Activated CD4-positive, alpha-beta T cell treated with anti-CD3 and anti-CD28 coated beads, Interleukin-2, amount 50 U/mL, for 24 hours (primary cell): ENCODE measurements around the gene LCN15.
"Not testable (repeated sequence)": the region's sequence is repeated elsewhere in the genome, so short reads cannot be mapped to it uniquely, and the experiment has no call there.

ENCODE experiments used
- DNase-seq, 2 donors: peaks; one replicate each; pipeline ENCODE4 v3.0.0-alpha.2; 2020; ENCODE audit warnings: low read depth in 1 of 2, low spot score in 1 of 2

Gene LCN15

DNA sequence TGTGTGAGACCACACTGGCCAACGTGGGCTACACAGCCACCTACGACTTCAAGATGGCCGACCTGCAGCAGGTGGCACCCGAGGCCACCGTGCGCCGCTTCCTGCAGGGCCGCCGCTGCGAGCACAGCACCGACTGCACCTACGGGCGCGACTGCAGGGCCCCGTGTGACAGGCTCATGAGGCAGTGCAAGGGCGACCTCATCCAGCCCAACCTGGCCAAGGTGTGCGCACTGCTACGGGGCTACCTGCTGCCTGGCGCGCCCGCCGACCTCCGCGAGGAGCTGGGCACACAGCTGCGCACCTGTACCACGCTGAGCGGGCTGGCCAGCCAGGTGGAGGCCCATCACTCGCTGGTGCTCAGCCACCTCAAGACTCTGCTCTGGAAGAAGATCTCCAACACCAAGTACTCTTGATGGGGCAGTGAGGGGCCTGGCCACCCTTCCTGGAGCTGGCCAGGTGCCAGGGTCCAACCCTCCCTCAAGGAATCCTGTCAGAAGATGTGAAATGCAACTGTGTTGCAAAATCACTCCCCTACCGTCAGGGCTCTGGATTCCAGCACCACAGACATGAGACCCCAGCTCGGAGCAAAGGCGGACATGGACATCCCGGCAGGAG is 40.8 kb downstream of the LCN15 start:
- DNase-seq, result no peak

DNA sequence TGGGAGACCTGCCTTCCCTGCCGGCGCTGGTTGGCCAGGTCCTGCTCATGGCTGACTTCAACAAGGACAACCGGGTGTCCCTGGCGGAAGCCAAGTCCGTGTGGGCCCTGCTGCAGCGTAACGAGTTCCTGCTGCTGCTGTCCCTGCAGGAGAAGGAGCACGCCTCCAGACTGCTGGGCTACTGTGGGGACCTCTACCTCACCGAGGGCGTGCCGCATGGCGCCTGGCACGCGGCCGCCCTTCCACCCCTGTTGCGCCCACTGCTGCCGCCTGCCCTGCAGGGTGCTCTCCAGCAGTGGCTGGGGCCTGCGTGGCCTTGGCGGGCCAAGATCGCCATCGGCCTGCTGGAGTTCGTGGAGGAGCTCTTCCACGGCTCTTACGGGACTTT is 41.4 kb downstream of the LCN15 start:
- DNase-seq, result no peak

DNA sequence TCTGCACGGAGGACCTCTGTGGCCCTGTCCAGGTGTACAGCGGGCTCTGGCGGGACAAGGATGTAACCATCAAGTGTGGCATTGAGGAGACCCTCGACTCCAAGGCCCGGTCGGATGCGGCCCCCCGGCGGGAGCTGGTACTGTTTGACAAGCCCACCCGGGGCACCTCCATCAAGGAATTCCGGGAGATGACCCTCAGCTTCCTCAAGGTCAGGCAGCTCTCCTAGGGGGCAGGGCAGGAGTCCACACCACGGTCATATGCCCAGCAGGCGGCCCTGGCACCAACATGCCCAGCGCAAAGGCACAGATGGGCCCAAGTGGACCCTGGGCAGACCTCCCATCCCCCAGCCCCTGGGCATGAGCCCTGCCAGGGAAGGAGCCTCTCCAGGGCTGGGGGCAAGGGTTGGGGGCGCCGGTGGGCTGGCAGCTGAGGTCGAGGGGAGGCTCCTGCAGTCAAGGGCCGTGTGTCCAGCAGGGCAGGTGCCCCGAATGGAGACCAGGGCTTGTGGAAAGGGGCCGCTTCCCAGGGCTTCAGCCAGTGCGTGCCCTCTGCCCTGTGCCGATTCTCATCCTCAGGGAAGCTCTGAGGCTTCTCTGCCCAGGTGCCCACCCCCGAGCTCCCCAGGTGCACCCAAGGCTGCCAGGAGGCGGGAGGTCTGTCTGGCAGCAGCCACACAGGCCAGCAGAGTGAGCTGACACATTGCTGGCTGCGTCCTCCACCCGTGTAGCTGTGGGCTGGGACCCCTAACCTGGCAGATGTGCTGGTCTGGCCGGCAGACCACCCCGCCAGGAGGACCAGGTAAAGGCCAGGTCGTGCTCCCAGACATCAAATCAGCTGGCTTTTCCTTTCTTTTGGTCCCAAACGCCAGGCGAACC is 42.0 kb downstream of the LCN15 start:
- DNase-seq, result no peak

DNA sequence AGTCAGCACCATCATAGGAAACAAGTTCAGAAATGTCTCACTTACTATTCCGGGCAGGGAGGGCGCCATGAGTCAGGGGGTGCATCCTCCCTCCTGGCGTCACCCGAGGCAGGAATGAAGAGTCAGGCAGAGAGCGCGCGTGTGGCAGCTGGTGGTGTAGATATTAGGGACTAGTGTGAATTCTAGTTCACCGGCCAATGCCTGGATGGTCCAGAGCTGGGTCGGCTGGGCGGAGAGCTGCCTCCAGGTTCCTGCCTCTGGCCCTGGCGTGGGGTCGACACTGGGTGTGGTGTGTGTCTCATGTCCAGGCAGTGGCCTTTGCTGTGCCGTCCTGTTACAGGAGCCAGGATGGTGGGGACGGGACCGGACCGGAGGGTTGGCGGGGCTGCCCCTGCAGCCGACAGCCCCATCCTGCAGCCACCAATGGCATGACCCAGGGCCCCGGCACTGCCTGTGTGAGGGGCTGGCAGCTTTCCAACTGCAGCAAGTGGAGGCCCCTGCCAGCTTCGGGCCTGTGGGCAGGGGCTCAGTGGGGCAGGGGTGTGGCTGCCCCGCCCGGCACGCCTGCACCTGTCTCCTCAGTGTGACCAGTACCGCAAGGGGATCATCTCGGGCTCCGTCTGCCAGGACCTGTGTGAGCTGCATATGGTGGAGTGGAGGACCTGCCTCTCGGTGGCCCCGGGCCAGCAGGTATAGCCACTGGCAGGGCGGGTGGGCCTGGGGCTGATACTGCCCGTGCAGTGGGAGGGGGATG is 42.8 kb downstream of the LCN15 start:
- no peak for DNase-seq

DNA sequence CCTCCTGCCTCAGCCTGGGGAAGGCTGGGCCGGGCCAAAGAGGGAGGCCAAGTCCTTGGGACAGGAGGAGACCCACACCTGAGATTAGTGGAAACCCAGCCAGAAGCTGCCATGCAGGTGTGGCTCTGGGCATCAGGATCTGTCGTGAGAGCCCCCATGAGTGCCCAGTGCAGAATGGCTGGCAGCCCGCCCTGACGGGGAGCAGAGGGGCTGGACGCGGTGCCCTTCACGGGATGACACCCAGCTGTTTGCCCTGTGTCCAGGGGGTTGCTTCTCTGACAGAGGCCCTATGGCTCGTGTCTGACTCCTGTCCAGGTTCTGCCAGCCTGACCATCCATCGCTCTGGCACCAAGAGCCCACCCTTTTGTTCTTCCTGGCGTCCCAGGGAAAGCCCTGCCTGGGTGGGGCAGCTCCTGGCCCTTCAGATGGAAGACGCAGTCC is 43.4 kb downstream of the LCN15 start:
- no peak for DNase-seq

DNA sequence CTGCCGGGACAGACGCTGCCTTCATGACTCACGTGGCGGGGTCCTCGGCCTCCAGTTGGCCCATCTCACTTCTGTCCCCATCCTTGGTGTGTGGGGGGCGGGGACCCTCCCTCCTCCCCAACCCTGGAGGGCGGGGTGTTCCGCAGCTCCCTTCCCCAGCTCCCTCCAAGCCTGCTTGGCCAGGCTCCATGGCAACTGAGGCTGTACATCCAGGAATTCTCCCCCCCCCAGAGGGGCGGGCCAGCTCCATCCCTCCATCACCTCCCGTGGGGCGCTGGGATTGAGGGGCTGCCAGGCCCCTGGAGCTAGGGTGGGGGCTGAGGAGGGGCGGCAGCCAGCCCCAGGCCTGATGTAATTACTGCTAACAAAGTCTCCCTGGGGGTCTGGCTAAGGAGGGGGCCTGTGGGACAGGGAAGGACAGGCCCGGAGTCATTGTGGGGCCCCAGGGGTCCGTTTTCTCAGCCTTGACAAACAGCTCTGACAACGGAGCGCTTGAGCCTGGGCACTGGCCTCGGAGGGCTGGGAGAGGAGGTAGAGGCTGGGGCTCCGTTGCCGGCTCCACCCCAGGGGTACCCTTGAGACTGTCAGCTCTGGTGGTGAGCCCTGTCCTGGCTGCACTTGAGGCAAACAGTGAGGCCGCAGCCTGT is 43.9 kb downstream of the LCN15 start:
- no peak for DNase-seq

DNA sequence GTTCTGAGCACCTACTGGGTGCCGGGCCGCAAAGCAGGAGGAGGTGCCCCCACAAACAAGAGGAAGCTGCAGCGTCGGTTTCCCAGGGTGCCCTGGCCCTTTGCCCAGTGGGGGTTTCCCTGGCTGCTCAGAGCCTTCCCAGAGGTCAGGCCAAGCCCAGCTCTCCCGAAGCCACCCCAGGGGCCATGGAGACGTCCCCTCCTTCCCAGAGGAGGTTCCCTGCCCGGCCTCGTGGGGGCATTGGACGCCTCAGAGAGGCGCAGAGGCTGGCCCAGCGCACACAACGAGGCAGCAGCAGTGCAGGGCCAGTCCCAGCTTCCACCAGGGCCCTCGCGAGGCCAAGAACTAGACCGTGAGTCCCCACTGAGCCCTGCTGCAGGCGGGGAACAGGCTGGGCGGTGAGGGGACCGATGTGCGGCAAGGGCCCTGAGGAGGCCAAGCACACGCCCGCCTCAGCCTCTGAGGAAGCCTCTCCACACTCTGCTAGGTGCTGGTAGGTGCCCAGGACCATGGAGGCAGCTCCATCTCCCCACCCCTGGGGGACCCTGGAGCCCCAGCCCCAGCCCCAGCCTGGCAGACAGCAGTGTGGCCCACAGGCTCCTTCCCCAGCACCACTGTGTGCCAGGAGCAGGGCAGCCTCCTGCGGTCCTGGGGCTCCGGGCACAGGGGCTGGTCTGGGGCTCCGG is 45.0 kb downstream of the LCN15 start:
- no peak for DNase-seq

DNA sequence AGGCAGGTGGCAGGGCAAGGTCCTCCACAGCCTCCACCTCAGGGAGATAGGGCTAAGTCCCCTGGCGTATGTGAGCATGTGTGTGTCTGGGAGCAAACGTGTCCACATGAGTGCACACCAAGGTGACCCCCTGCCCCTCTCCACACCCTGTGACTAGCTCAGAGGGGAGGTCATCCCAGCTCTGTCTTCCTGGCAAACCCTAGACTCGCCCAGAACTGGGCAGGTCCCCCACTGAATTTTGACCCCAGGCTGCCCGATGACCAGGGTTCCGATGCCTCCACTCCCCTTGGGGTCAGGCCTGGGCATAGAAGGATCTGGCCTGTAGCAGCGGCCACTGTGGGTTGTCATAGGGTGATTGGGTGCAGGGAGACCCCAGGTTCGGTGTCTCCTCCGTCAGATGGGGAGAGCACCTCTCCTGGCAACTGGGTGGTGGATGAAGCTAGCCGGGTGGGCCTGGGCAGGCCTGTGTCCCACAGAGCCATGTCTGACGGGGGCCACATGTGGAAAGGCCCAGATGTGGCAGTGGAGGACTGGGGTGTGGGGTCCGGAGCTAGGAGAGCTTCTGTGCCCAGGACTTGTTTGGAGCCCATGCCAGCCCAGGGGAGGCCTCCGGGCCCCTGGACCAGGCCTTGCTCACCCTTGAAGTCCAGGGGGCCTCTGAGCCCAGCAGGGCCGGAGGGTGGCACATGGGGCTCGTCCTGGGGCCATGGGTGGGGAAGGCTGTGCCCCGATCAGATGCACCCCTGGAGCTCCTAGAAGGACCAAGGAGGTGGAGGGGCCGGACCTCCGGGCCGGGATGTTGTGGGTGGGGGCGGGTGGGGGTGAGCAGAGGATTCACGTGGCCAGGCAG is 45.7 kb downstream of the LCN15 start:
- no peak for DNase-seq

DNA sequence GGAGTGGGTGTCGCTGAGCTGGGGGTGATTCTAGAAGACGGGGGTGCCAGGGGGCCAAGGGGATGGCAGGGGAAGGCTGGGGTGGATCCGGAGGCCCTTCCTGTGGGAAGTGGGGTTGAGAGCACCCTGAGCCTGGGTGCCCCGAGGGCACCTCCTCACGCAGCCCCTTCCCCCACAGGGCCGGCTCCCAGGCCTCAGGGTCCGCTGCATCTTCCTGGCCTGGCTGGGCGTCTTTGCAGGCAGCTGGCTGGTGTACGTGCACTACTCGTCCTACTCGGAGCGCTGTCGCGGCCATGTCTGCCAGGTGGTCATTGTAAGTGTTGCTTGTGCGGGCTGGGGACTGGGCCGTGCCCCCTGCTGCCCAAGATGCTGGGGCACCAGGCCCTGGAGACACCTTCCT is 46.9 kb downstream of the LCN15 start:
- DNase-seq, result no peak

DNA sequence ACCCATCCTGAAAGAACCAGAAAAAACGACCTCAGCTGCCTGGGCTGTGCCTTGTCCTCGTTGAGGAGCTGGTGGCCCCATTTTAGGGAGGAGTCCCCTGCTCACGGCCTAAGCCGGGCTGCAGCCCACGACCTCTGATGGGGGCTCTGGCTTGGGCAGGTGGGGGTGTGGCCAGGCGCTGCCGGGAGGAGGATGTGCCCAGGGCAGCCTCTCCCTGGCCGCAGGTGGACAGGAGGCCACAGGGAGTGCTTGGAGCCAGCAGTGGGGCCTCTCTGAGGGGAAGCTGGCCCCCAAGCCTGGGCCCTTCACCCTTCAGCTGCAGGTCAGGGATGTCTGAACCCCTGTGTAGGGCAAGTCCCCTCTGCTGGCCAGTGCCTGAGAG is 49.4 kb downstream of the LCN15 start:
- no peak for DNase-seq

DNA sequence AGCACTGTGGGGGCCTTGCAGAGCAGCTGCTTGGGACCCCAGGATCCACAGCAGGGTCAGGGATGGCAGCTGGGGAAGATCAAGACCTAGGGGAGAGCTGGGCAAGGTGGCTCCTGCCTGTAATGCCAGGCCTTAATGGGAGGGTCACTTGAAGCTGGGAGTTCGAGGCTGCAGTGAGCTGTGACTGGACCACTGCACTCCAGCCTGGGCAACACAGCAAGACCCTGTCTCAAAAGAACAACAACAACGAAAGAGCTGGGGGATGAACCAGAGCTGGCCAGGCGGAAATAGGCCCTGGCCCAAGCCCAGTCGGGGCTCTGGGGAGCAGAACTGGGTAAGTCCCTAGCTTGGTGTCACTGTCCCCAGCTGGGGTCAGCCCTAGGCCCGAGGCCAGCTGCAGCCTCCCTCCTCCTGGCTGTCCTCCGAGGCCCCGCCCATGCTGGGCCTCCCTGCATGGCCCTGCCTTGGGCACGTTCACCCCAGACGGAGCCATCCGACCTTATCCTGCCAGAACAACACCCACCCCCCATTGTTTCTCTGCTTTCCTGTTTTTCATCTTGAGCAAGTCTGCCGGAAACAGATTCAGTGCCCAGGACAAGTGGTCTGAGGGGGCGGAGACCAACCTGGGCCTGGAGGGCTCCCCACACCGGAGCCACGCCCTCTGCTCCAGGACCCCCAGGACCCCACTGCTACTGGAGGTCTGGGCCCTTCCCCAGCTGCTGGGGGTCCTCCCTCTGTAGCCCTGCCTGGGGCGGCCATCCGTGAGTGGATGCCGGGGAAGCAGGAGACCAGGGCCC is 50.0 kb downstream of the LCN15 start:
- DNase-seq, result no peak

DNA sequence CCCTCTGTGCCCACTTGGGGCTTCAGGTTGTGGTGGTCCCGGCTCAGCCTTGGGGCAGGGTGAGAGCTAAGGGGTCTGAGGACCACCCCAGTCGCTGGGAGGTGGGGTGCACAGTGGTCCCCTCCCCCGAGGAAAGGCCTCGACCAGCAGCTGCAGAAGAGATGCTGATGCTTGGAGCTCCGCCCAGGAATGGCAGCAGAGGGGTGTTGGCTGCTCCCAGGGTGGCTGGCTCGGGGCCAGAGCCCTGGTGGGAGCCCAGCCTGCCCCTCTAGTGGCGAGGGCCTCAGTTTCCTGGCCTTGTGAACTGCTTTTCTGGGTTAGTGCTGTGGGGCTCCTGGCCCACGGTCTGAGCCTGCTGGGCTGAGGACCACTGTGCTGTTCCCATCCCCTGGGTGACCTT is 50.8 kb downstream of the LCN15 start:
- no peak for DNase-seq

DNA sequence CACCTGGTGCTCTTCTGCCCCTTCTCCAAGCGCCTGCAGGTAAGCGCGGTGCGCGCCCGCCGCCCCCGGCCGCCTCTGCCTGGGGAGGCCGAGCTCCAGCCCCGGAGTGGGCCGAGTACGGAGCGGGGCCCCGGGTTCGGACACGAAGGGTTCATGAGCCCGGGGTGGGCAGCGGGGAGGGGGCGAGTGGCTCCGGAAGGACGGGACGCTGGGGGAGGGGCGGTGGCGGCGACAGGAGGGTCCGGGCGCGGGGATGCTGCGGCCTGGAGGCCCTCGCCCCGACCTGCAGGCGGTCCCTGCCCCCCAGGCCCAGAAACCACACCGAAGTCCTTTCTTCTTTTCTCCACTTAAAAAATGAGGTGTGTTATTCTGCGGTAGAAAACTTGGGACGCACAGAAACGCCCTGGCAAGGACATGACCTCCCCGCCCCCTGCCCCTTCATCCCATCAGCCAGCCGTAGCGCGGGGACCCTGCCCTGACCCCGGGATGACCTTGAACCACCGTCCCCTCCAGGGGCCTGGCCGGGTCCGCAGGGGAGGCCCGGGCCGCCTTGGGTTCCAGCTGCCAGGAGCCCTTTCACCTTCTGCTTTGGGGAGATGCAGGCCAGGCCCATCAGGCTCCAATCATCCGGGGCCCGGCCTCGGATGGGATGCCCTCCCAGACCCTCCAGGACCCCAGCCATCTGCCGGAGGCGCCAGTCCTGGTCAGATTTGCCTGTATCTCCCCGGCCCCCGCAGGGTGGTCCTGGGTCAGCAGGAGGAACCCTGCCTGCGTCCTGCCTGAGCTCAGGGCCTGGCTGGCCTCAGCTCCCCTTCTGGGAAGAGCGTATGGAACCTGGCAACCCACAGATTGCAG is 51.4 kb downstream of the LCN15 start:
- no peak for DNase-seq

DNA sequence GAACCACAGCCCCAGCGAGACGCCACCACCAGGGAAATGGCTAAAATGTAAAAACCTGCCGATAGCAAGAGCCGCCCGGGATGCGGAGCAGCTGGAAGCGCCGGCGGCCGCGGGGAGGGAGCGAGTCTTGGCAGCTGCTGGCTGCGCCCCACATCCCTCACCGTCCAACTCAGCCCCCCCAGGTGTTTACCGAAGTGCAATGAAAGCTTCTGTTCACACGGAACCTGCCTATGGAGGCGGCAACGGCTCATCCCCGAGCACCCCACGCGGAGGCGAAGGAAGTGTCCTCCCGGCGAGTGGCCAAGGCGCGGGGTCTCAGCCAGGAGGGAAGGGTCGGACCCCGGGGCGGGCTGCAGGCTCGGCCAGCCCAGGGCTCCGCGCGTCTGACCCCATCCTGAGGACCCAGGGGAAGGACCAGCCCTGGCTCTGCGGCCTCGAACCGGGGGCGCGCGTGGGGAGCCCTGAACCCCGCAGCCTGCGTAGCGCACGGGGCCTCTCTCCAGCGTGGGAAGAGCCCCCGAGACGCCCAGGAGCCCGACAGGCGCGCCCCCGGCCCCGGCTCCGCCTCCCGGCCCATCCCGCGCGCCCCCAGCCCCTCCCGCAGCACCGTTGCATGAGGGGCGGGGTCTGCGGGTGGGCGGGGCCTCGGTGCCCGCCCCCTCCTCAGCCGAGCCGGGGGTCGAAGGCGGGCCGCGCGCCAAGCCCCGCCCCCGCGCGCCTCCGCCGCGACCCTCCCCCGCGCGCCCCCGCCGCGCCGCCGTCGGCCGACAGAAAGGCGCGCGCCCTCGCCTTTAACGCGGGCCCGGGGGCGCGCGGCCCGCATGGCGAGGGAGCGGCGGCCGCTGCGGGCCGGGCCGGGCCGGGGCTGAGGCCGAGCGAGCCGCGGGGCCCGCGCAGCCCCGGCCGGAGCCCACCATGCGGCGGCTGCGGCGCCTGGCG is 52.3 kb downstream of the LCN15 start, which contains the start of gene DIPK1B:
DIPK1B (plus strand) TSS at position 822 of the 939 bp plus-strand sequence; CDS start at position 916, 94 bp downstream.
- no peak for DNase-seq

DNA sequence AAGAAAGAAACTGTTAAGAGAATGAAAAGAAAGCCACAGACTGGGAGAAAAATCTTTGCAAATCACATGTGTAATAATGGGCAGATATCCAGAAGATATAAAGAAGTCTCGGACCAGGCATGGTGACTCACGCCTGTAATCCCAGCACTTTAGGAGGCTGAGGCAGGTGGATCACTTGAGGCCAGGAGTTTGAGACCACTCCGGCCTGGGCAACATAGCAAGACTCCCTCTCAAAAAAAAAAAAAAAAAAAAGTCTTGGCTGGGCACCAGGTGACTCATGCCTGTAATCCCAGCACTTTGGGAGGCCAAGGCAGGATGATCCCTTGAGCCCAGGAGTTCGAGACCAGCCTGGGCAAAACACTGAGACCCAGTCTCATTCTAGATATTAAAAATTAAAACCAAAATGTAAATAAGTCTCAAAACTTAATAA is 53.1 kb downstream of the LCN15 start:
- DNase-seq, result not testable (repeated sequence)

DNA sequence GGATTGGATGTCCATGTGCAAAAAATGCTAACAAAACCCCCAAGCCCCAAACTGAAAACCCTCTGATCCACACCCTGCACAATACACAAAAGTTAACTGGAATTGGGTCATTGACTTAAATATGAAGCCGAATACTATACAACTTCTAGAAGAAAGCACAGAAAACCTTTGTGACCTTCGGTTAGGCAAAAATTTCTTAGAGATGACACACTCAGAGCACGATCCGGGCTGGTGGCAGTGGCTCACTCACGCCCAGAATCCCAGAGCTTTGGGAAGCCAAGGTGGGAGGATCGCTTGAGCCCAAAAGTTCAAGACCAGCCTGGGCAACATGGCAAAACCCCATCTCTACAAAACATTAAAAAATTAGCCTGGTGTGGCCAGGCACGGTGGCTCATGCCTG is 53.8 kb downstream of the LCN15 start:
- no peak for DNase-seq
